ENCODE results near the gene OXSR1.

DNA sequence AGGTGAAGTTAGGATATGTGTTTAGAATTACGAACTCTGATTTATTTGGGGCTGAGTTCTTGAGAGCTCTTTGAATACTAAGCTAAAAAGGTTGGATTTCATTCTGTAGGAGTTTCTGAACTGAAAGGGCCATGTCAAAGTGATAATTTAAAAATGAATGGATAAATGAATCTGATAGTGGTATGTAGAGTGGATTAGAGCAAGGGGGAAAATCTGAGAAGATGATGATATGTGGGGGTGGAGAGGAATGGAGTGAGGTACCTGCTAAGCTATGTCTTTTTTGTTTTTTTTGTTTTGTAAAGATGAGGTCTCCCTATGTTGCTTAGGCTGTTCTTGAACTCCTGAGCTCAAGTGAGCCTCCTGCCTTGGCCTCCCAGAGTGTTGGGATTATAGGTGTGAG is 55.7 kb downstream of the OXSR1 start:
- no peak for TF ChIP-seq YY1 (IDR thresholded peaks at IDR 0.05; ENCODE audit: insufficient read depth, insufficient read length)
- no peak for TF ChIP-seq ZNF274 (IDR thresholded peaks at IDR 0.05; ENCODE audit: low read depth, low read length)
- no peak for TF ChIP-seq SUZ12 (IDR thresholded peaks at IDR 0.05; ENCODE audit: extremely low read depth, insufficient read depth, insufficient read length)

All from NT2/D1 (cell line).